ENCODE measurements around the gene ADARB2.

- no peak for TF ChIP-seq TAF1 (IDR thresholded peaks at IDR 0.05; ENCODE audit: low read depth, low read length)
- no peak for TF ChIP-seq POLR2AphosphoS5 (IDR thresholded peaks at IDR 0.05; ENCODE audit: low read depth, low read length)
- no peak for TF ChIP-seq POLR2A (IDR thresholded peaks at IDR 0.05; ENCODE audit: low read depth, low read length)
- no peak for TF ChIP-seq PAX5 (IDR thresholded peaks at IDR 0.05; ENCODE audit: insufficient read depth, low read length, severe bottlenecking)
- no peak for TF ChIP-seq SPI1 (IDR thresholded peaks at IDR 0.05; ENCODE audit: low read depth, low read length)
- TF ChIP-seq POU2F2 (IDR thresholded peaks at IDR 0.05; ENCODE audit: low read depth, low read length) = no peak
These were observed 405.8 kb downstream of the ADARB2 start for GRCh38 chr10:1331560-1331959.
